HG03066 (cell line): ENCODE data around the gene CORO1C.
"Not testable (repeated sequence)": the region's sequence is repeated elsewhere in the genome, so short reads cannot be mapped to it uniquely, and the experiment has no call there.

Experiments
- ATAC-seq: cut with Tn5 transposase; IDR thresholded peaks from one replicate; pipeline ENCODE4 v1.9.1; 2021; ENCODE audit warnings: low read depth; ENCODE audit not compliant: unreplicated experiment

The CORO1C gene

GRCh38 chr12:108755481-108755880 is 24.2 kb upstream of the CORO1C start:
- ATAC-seq, result no peak

GRCh38 chr12:108753976-108754375 is 22.7 kb upstream of the CORO1C start:
- no peak for ATAC-seq

- ATAC-seq, result no peak
Measured at GRCh38 chr12:108752387-108752786, 21.1 kb upstream of the CORO1C start.

GRCh38 chr12:108751821-108752220 is 20.5 kb upstream of the CORO1C start:
- ATAC-seq, result no peak

- ATAC-seq, result not testable (repeated sequence)
Measured at GRCh38 chr12:108751003-108751402, 19.7 kb upstream of the CORO1C start.

GRCh38 chr12:108750526-108750925 is 19.2 kb upstream of the CORO1C start:
- no peak for ATAC-seq

GRCh38 chr12:108747563-108747962 is 16.2 kb upstream of the CORO1C start:
- ATAC-seq, result no peak

- no peak for ATAC-seq
Measured at GRCh38 chr12:108745641-108746040, 14.3 kb upstream of the CORO1C start.

- ATAC-seq, result no peak
Measured at GRCh38 chr12:108744021-108744897, 12.9 kb upstream of the CORO1C start.

- no peak for ATAC-seq
Measured at GRCh38 chr12:108738170-108738569, 6.9 kb upstream of the CORO1C start.

GRCh38 chr12:108735855-108736254 is 4.5 kb upstream of the CORO1C start:
- ATAC-seq, result no peak

- no peak for ATAC-seq
Measured at GRCh38 chr12:108734200-108734906, 3.0 kb upstream of the CORO1C start.

GRCh38 chr12:108733230-108733531 is 1.9 kb upstream of the CORO1C start:
- ATAC-seq, result not testable (repeated sequence)

- ATAC-seq, result no peak
Measured at GRCh38 chr12:108732489-108733229, 1.3 kb upstream of the CORO1C start.

GRCh38 chr12:108731866-108732461 is 646 bp upstream of the CORO1C start:
- ATAC-seq, result peak; percentile 46

- no peak for ATAC-seq
Measured at GRCh38 chr12:108730365-108731104, 783 bp downstream of the CORO1C start.

GRCh38 chr12:108729612-108730364 is 1.5 kb downstream of the CORO1C start:
- ATAC-seq, result no peak

- ATAC-seq, result no peak
Measured at GRCh38 chr12:108728820-108729611, 2.3 kb downstream of the CORO1C start.
